LoVo (cell line): ENCODE data around the gene PLXDC2.
"Not testable (repeated sequence)": the region's sequence is repeated elsewhere in the genome, so short reads cannot be mapped to it uniquely, and the experiment has no call there.

ENCODE experiments used
- DNase-seq: peaks from one replicate; pipeline ENCODE4 v3.0.0-alpha.2; 2016; ENCODE audit warnings: low spot score

Gene PLXDC2

DNA sequence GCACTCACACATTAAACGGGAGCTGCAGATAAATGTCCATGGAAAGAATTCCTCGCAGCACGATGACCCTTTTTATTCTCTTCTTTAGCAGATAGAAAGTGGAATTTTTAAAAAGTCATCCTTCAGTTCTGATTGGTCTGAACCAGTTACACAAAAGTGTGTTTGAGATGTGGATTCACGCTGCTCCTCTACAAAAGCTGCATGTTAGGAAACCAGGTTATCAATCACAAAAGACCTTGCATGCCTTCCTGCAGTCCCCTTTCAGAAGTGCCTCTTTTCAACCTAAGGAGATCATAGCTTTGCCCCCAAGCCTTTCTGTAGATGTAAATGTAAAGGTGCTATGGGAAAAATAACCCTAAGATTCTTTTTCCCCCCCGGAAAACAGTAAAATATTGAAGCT is 299.7 kb downstream of the PLXDC2 start:
- no peak for DNase-seq

DNA sequence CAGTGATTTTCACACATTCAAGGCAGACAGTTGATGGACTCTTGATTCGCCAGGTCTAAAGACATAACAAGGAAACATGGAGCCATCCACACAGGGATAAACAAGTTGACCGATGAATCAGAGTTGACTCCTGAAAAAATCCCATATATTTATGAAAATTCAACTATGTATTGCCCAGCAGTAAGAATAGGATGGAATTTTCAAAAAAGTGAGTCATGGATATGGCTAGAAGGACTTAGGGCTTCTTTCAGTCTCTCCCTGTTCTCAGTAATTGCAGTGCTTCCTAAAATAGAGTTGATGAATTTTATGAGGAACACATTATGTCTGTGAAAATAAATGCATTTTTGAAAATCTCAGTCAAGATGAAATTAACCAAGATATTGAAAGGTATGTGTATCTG is 301.2 kb downstream of the PLXDC2 start:
- no peak for DNase-seq

DNA sequence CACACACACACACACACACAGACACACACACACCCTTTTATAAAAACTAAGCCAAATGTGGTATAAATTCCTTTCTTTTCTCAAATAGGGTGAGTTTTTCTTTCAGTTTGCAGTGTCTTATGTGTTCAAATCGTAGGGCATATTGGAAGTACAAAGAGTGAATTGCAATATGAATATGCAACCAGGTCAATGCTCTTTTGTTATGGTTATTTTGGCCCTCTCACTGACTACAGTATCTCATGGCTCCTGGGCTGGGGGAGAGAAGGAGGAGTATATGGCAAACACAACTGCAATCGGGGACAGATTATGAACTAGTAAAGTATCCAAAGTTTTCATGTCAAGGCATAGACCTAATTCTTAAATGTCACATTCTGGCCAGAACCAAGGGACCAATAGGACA is 301.9 kb downstream of the PLXDC2 start:
- no peak for DNase-seq

DNA sequence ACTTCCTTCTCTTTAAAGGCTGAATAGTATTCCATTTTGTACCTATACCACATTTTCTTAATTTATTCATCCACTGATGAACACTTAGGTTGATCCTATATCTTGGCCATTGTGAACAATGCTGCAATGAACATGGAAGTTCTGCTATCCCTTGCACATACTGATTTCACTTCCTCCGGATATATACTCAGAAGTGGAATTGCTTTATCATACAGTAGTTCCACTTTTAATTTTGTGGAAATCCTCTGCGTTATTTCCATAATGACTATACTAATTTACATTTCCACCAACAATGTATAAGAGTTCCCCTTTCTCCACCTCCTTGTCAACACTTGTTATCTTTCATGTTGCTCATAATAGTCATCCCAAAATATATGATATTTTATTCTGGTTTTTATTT is 312.6 kb downstream of the PLXDC2 start:
- no peak for DNase-seq

DNA sequence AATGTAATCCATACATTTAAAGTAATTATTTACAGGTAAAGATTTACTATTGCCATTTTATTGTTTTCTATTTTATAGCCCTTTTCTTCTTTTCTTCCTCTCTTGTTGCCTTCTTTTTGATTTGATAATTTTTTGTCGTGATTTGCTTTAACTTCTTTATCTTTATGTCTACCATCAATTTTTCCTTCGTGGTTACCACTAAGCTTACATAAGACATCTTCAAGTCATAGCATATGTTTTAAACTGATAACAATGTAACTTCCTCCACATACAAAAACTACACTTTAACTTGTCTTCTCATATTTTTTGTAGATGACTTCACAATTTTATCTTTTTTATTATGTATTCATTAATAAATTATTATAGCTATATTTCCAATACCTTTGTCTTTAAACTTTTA is 316.6 kb downstream of the PLXDC2 start:
- no peak for DNase-seq

DNA sequence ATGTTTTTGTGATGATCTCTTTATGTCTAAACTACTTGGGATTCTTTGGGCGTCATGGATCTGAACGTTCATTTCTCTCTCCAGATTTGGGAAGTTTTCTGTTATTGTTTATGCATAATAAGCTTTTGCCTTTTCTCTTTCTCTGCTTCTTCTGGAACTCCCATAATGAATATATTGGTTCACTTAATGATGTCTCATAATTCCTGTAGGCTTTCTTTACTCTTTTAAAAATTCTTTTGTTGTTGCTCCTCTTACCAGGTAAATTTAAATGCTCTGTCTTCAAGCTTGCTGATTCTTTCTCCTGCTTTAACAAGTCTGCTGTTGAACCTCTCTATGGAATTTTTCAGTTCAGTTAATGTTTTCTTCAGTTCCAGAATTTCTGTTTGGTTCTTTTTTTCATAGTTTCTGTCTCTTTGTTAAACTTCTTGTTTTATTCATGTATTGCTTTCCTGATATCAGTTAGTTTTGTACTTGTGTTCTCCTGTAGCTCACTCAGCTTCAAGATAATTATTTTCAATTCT is 317.5 kb downstream of the PLXDC2 start:
- DNase-seq: no peak

DNA sequence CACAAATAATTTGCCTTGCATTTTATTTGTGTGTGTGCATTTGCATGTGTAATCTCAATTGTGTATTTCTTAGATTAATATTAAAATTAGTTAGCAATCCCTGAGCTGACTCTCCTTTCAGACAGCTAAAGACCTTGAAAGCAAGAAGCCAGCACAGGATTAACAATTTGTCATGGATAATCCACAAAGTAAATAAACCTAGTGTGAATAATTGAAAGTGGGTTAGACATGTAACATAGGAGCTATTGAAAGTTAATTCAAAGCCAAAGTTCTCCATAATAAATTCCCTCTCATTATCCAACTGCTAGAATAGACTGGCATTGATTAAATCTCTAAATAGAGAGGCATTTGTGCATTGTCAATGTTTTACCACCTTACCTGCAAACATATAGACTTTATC is 326.1 kb downstream of the PLXDC2 start:
- no peak for DNase-seq

DNA sequence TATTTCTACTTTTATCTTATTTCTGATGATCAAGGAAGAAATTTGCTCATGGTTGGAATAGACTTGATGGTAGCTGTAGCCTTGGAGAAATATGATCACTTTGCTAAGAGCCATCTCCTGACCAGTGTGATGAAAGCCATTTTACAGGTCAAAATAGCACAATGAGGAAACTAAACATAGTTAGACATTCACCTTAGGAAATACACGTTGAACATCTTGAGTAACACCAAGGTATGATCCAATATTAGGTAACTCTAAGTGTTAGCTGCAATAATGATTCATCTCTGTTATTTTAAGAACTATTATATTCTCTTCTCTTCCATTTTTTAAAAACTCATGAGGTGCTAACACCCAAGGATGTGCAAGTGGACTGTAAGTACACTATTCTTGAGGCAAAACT is 328.0 kb downstream of the PLXDC2 start:
- DNase-seq: no peak

DNA sequence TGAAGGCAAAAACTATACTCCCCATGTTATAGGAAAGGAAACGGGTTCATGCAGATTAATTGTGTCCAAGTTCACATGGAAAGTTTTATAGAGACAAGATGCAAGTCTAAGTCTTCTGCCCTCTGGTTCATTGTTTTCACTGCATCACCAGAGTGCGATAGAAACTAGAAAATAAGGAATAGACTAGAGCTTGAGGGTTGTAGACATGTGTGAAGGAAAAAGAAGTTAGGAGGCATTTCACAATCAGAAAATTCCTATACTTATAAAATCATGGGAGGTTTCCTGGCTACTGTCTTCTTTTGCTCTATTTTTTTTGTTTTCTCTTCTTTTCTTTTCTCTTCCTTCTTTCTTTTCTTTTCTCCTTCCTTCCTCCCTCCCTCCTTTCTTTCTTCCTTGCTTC is 329.8 kb downstream of the PLXDC2 start:
- DNase-seq: no peak

DNA sequence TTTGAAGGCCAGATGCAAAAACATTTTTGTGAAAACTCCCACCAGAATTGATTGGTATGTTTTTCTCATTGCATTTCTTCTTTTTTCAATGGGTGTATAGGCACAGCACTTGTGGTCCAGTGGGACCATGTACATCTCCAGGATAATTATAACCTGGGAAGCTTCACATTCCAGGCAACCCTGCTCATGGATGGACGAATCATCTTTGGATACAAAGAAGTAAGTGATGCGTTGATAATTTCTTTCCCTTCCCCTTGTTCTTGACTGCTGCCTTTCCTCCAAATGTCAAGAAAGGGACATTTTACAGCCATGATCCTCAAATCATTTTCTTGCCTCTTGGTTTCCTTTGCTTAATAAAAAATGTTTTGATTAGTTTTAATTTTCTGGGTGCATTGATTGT is 331.5 kb downstream of the PLXDC2 start:
- DNase-seq: no peak

DNA sequence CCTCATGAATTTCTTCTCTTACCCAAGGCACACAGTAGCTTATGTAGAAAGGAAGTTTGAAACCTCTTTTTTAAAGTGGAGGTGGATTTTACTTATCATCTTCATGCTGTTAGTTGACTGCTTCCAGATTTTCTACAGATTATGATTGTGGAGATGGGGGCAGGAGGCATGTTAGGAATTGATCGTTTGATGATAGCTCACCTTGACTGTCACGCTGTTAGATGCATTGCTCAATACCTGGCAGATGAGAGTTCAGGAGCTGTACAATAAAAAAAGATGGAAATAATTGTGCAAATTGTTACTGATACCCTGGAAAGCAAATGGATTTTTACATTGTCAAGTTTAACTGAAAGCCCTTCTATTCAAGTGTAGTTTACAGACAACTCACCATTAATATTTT is 340.3 kb downstream of the PLXDC2 start:
- no peak for DNase-seq

DNA sequence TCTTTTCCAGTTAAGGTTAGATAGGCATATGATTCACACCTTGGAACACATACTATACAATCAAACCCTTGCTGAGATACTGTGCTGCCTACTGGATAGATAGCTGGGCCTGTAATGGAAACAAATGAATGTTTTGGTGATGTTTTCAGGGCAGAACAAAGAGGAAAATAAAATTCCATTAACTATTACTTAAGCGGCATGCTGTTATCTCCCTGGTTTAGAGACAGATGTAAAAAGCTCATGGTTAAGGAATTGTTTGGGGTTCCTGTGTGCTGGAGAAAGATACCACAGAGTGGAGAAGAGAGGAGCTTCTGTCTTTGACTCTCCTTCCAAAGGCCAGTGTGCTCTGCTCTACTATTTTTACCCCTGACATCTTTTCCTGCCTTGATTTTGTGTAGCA is 341.1 kb downstream of the PLXDC2 start:
- DNase-seq: no peak

DNA sequence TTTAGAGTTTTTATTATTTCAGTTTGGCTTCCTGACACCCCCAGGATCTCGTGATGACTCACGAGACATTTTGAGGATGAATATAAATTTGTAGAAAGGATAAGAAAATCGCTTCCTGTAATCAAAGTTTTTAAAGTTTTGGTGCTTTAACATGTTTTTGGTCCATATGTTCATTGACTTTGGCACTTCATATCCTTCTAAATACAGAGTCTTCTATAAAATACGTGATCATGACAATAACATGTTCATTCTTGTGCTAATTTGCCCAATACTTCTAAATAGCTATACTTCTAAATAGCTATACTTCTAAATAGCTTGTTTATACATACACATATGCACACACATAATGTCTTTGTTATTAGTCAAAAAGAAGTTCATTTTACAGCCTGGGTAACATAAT is 341.9 kb downstream of the PLXDC2 start:
- DNase-seq: no peak

DNA sequence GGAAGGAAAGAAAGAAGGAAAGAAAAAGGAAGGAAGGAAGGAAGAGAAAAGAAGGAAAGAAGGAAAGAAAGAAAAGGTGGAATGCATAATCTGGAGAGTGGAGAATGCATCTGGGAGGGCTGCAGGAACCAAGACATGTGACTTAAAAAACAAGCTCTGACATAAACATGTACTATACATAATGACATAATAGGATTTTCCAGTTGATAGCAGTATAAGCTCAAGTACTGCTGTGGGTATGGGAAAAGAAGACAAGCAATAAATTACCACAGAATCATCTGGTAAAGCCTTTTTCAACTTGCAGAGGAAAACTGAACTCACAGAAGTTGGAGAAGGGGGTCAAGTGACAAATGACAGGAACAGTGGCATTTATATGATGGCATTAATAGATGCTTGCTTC is 345.9 kb downstream of the PLXDC2 start:
- no peak for DNase-seq

DNA sequence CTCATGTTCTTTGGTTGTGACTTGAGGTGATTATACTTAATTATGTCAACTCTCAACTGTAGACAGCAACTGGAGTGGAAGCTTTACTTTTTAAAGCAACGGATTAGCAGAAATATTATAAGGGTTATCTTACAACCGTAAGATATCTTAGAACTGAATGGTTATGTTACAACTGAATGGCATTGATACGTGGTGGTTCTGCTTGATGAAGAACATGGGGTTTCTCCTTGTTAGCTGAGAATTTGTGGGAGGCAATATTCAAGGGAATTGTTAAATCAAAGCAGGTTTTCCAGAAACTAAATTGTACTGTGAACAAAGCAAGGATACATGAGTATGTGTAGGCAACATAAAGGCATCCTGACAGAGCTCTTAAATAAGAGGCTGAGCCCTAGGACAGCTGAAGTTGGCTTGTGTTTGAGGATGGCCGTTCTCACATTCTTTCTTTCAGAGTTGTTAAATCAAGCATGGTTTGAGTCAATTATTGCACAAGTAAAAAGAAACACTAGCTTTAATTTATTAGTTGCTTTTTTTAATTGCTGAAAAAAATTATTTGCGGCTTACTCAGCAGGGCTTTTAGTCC is 350.0 kb downstream of the PLXDC2 start:
- no peak for DNase-seq

DNA sequence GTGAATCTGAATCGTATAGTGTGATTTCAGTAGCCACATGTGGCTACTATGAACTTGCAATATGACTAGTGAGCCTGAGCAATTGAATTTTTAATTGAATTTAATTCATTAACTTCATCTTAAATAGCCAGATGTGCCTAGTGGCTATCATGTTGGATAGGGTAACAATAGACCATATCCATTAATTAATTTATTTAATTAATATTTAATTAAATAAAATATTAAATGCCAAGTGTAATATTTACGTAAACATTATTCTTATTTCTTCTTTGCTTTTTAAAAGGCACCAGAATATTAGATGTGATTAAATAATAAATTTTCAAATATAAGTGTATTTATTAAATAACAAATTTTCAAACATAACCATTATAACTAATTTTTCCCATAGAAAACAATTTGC is 354.4 kb downstream of the PLXDC2 start:
- DNase-seq: no peak

DNA sequence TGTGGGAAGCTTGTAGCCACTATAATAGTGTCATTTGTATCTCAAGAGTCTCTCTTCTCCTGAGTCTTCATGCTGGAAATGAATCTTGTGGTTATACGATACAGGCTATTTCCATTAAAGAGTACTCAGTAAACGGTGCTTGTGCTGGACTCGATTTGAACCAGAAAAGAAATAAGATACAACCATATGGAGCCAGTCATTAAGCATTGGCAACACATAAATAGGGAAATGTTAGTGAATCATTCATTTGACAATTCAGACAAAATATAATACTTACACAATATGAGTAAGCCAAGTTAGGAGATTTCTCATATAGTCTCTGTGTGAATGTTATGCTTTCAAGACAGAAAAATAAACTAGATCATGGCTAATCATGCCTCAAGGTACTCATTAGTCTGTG is 356.8 kb downstream of the PLXDC2 start:
- no peak for DNase-seq

DNA sequence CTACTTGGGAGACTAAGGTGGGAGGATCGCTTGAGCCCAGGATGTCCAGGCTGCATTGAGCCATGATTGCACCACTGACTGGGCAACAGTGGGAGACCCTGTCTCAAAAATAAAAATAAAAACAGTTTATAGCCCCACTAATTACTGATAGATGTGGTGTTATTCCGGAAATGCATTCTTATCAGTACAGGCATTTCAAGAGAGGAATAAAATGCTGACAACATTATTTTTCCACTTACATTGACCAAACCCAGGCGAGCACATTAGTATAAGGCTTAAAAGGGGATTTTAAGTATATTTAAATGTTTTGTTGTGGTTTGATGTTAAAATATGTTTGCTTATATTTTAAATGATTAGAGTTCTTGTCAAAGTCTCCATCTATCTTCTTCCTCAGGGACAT is 359.5 kb downstream of the PLXDC2 start:
- DNase-seq: no peak

DNA sequence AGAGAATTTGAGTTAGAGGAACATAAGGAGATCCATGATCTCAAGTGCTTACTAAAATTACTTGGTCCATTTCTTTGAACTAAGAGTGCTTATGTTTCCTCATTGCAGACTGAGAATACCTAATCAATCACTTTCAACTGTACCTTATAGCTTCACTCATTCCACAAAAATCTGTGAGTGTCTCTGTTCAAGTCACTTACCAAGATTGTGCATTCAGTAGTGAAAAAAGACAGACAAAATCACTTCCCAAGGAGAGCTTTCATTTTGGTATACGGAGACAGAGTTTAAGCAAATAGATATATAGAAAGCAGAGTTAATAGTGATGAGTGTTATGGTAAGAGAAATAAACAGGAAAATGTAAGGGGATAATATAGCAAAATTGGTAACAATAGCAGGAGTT is 364.5 kb downstream of the PLXDC2 start:
- no peak for DNase-seq

DNA sequence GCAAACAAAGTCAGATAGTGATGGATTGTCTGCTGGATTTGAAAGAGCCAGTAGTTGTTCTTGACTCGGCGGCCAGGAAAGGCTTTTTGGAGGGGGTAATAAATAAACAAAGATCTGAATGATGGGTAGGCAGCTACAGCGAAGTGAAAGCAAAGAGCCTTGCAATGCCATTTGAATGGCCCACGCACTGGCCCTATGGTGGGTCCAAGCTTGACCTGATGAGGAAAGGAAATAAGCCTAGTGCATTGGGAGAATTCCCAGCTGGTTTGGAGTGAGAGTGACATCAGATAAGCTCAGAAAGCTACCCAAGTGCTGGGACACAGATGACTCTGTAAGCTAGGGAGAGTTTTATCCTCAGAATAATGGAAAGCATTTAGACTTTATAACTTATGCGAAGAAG is 365.2 kb downstream of the PLXDC2 start:
- no peak for DNase-seq

DNA sequence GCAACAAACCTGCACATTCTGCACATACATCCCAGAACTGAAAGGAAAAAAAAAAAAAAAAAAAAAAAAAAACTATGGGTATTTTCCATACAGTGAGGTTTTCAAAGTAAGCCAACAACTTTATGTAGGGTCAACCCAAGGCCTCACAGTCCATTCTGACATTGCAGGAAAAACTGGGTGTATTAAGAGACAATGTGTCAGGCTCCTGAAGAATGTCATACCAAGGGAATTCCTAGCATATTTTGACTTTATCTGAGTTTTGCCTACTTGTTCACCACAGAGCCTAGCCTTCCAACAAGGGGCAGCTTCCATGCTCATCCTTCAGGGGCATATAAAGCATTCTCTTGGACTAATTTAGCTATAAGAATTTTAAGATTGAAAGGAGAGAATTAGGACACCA is 368.9 kb downstream of the PLXDC2 start:
- DNase-seq: no peak

DNA sequence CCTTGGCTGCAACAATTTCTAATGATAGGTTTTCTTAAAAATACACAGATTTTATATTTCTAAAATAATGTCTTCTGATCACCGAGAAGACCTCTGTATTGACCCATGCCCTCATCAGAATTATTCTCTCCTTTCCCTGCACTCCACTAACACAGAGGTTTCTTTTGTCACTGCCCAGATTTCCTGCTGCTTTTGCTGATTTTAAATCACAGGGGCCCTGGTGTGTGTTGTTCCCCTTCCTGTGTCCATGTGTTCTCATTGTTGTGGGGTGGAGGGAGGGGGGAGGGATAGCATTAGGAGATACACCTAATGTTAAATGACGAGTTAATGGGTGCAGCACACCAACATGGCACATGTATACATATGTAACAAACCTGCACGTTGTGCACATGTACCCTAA is 375.2 kb downstream of the PLXDC2 start:
- not testable (repeated sequence) for DNase-seq

DNA sequence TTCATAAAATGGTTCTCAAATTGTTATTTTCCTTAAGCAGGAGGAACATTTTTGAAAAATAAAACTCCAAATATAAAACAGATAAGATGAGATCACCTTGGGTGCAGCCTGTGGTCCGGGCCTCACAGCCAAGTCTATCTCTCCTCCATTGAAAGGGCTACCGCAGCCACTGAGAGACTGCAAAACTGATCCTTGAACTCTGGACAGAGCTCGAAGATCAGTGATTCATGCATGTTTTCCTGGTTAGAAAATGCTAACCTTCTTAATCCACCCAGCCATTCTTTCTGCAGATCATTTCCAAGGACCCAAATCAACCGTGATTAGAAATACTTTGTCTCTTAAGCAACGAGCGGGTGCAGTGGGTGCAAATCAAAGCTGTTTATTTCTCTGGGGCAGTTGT is 378.8 kb downstream of the PLXDC2 start:
- no peak for DNase-seq

DNA sequence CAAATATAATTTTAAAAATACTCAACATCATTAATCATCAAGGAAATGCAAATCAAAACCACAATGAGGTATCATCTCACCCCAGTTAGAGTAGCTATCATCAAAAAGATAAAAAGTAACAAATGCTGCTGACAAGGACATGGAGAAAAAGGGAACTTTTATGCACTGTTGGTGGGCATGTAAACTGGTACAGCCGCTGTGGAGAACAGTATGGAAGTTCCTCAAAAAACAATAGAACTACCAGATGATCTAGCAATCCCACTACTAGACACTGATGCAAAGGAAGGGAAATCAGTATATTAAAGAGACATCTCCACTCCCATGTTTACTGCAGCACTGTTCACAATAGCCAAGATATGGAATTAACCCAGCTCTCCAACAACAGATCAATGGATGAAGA is 384.5 kb downstream of the PLXDC2 start:
- no peak for DNase-seq

DNA sequence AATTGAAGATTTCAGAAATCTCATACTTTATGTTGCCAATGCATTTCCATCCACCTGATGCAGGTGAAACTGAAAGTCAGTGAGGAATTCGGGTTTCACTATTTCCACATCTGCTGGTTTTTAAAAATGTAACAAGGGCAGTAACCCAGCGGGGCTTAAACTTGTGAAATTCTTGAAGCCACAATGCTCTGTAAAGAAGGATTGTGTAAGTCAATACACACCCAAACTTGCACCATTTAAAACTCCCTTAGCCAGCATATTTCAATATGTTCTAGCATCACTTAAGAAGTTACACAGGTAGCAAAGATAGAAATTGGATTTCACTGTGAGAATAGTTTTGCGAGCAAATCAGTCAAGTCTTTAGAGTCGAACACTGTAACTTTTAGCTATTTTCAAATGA is 386.1 kb downstream of the PLXDC2 start:
- no peak for DNase-seq
